H1 (cell line): Measurements from ENCODE around the gene RHBDD2. TPM values are rescaled to one million over a fixed set of nuclear protein-coding genes. Genes with fewer than 3 reads are reported as not detected.

Experiments
- CHD2 ChIP-seq: IDR thresholded peaks from 2 replicates; pipeline ENCODE4 v1.6.1; 2012; ENCODE audit warnings: low read length, improper control_type of control experiment
- EGR1 ChIP-seq: IDR thresholded peaks from 2 replicates; pipeline ENCODE4 v1.6.1; 2011; ENCODE audit warnings: low read depth, low read length, borderline replicate concordance
- GTF2F1 ChIP-seq: IDR thresholded peaks from 2 replicates; pipeline ENCODE4 v1.6.1; 2012; ENCODE audit warnings: low read depth, low read length, improper control_type of control experiment, borderline replicate concordance
- HDAC6 ChIP-seq: IDR thresholded peaks from one replicate; pipeline ENCODE4 v1.7.1; 2012; ENCODE audit warnings: low read depth, mild to moderate bottlenecking, inconsistent platforms, low read length, moderate library complexity
- JUND ChIP-seq: IDR thresholded peaks from 2 replicates; pipeline ENCODE4 v1.6.1; 2011; ENCODE audit warnings: mild to moderate bottlenecking, improper control_type of control experiment, low read length
- NRF1 ChIP-seq: IDR thresholded peaks from 2 replicates; pipeline ENCODE4 v1.6.1; 2011; ENCODE audit warnings: mild to moderate bottlenecking, low read depth, low read length, improper control_type of control experiment
- SP2 ChIP-seq: IDR thresholded peaks from 2 replicates; pipeline ENCODE4 v1.6.1; 2012; ENCODE audit warnings: mild to moderate bottlenecking, low read length, inconsistent platforms
- SRF ChIP-seq: IDR thresholded peaks from 2 replicates; pipeline ENCODE4 v1.6.1; 2011; ENCODE audit warnings: mild to moderate bottlenecking, low read depth, low read length, moderate library complexity
- YY1 ChIP-seq: IDR thresholded peaks from 2 replicates; pipeline ENCODE4 v1.6.1; 2011; ENCODE audit warnings: low read depth, mild to moderate bottlenecking, low read length
- ZNF274 ChIP-seq: IDR thresholded peaks from 2 replicates; pipeline ENCODE4 v1.7.0; 2012; ENCODE audit warnings: low read length, borderline replicate concordance; ENCODE audit errors: extremely low read depth
- polyA plus RNA-seq, 7 experiments: library from polyadenylated mRNA; depleted of rRNA in 3 of 7; stranded (reverse) in 5 of 7; unstranded in 2 of 7; fragments of >200 nt in 5 of 7; fragments of 200-250 nt in 2 of 7; gene quantifications; 1 replicate in 5 of 7; 2 replicates in 1 of 7; 4 replicates in 1 of 7; pipeline versions ENCODE4 v1.2.1 to v1.2.3, GENCODE V29; 2011 to 2013; ENCODE audit warnings: missing spikeins in 2 of 7, mixed read lengths in 2 of 7
- total RNA-seq: library from RNA; stranded (reverse); fragmentation: NEBNext Ultra II Directional; extraction: Animal tissue kit (Norgen Biotek cat#: 25700); gene quantifications from 2 replicates; pipeline ENCODE4 v1.2.1, GENCODE V29; 2021
- TF ChIP-seq, protein P1 (sequence below): fragments of 300-600 bp; sonication (generic); IDR thresholded peaks from 2 replicates; pipeline ENCODE4 v1.7.1; 2012; ENCODE audit warnings: low read length, moderate library complexity, mild to moderate bottlenecking, inconsistent platforms; ENCODE audit not compliant: insufficient replicate concordance

Gene RHBDD2
- total and polyA plus RNA-seq, 2 of the 8 experiments (the other 6 are each of a cell fraction or from before 2014, with no cell fraction given): 28.3 to 65.5 TPM

DNA sequence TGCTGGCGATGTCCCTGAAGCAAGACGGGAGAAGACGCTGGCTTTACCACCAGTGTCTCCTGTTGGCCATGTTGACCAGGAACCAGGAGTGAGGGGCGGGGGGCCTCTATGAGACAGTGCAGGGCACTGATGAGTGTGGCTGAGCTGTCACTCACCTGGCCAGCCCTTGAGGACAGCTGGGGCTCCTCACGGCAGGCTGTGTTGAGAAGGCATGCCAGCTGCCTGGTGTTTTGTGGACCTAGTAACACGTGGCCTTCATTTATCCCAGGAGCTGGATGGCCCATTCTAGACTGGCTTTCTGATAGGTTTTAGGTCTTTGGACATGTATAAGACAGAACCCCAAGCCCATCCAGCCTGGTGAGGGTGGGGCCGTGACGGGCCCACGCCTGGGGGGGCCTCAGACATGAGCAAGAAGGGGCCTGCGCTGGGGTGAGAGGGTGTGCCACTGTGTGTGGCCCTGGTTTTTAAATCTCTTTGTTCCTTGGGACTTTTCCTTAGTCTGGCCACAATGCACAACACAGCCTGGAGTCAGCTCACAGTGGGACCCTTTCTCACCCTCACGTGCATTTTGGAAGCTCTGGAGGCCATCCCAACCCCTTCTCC, 10.5 kb downstream of the RHBDD2 start (continued):
- TF ChIP-seq, protein P1, sequence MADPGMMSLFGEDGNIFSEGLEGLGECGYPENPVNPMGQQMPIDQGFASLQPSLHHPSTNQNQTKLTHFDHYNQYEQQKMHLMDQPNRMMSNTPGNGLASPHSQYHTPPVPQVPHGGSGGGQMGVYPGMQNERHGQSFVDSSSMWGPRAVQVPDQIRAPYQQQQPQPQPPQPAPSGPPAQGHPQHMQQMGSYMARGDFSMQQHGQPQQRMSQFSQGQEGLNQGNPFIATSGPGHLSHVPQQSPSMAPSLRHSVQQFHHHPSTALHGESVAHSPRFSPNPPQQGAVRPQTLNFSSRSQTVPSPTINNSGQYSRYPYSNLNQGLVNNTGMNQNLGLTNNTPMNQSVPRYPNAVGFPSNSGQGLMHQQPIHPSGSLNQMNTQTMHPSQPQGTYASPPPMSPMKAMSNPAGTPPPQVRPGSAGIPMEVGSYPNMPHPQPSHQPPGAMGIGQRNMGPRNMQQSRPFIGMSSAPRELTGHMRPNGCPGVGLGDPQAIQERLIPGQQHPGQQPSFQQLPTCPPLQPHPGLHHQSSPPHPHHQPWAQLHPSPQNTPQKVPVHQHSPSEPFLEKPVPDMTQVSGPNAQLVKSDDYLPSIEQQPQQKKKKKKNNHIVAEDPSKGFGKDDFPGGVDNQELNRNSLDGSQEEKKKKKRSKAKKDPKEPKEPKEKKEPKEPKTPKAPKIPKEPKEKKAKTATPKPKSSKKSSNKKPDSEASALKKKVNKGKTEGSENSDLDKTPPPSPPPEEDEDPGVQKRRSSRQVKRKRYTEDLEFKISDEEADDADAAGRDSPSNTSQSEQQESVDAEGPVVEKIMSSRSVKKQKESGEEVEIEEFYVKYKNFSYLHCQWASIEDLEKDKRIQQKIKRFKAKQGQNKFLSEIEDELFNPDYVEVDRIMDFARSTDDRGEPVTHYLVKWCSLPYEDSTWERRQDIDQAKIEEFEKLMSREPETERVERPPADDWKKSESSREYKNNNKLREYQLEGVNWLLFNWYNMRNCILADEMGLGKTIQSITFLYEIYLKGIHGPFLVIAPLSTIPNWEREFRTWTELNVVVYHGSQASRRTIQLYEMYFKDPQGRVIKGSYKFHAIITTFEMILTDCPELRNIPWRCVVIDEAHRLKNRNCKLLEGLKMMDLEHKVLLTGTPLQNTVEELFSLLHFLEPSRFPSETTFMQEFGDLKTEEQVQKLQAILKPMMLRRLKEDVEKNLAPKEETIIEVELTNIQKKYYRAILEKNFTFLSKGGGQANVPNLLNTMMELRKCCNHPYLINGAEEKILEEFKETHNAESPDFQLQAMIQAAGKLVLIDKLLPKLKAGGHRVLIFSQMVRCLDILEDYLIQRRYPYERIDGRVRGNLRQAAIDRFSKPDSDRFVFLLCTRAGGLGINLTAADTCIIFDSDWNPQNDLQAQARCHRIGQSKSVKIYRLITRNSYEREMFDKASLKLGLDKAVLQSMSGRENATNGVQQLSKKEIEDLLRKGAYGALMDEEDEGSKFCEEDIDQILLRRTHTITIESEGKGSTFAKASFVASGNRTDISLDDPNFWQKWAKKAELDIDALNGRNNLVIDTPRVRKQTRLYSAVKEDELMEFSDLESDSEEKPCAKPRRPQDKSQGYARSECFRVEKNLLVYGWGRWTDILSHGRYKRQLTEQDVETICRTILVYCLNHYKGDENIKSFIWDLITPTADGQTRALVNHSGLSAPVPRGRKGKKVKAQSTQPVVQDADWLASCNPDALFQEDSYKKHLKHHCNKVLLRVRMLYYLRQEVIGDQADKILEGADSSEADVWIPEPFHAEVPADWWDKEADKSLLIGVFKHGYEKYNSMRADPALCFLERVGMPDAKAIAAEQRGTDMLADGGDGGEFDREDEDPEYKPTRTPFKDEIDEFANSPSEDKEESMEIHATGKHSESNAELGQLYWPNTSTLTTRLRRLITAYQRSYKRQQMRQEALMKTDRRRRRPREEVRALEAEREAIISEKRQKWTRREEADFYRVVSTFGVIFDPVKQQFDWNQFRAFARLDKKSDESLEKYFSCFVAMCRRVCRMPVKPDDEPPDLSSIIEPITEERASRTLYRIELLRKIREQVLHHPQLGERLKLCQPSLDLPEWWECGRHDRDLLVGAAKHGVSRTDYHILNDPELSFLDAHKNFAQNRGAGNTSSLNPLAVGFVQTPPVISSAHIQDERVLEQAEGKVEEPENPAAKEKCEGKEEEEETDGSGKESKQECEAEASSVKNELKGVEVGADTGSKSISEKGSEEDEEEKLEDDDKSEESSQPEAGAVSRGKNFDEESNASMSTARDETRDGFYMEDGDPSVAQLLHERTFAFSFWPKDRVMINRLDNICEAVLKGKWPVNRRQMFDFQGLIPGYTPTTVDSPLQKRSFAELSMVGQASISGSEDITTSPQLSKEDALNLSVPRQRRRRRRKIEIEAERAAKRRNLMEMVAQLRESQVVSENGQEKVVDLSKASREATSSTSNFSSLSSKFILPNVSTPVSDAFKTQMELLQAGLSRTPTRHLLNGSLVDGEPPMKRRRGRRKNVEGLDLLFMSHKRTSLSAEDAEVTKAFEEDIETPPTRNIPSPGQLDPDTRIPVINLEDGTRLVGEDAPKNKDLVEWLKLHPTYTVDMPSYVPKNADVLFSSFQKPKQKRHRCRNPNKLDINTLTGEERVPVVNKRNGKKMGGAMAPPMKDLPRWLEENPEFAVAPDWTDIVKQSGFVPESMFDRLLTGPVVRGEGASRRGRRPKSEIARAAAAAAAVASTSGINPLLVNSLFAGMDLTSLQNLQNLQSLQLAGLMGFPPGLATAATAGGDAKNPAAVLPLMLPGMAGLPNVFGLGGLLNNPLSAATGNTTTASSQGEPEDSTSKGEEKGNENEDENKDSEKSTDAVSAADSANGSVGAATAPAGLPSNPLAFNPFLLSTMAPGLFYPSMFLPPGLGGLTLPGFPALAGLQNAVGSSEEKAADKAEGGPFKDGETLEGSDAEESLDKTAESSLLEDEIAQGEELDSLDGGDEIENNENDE: no peak
- no peak for TF ChIP-seq CHD2
- TF ChIP-seq SP2: no peak
- no peak for TF ChIP-seq GTF2F1
- TF ChIP-seq SRF: no peak
- no peak for TF ChIP-seq YY1
- no peak for TF ChIP-seq JUND
- no peak for TF ChIP-seq NRF1
- no peak for TF ChIP-seq ZNF274
- TF ChIP-seq HDAC6: no peak
- no peak for TF ChIP-seq EGR1
